PC-9 (cell line): Measurements from ENCODE around the gene GPR26. TPM values are rescaled to one million over a fixed set of nuclear protein-coding genes. Genes with fewer than 3 reads are reported as not detected.

Experiments used
- BruUV-seq: library from RNA; stranded (reverse); fragments of 400-500 nt; replicated peaks from 2 replicates; lab custom pipeline; 2021; lab: Mats Ljungman, UMichigan
- CTCF ChIA-PET: fragments of 300-600 bp; sonication (Branson Sonifier 250); formaldehyde crosslinking; loops from one replicate; lab custom pipeline; 2022; ENCODE audit warnings: antibody characterized with exemption; lab: Charles Lee
- POLR2A ChIA-PET: fragments of 300-600 bp; sonication (Branson Sonifier 250); formaldehyde crosslinking; loops from one replicate; lab custom pipeline; 2022; ENCODE audit warnings: antibody characterized with exemption; ENCODE audit not compliant: unreplicated experiment; lab: Charles Lee
- DNase-seq, 2 experiments: peaks; one replicate each; pipeline versions ENCODE4 v3.0.0 to v3.0.0-alpha.2; 2015 to 2022; ENCODE audit warnings: mixed read lengths in 1 of 2
- H2AFZ ChIP-seq: fragments of 200-600 bp; sonication (generic); 2 replicates; pipeline ENCODE4 v1.8.1; 2017; ENCODE audit warnings: antibody characterized with exemption
- H3F3A ChIP-seq: fragments of 200-600 bp; sonication (generic); 2 replicates; pipeline ENCODE4 v1.8.1; 2017; ENCODE audit warnings: antibody characterized with exemption, mild to moderate bottlenecking, low read depth; ENCODE audit not compliant: insufficient read depth
- H3K27ac ChIP-seq: fragments of 200-600 bp; sonication (generic); 2 replicates; pipeline ENCODE4 v1.6.1; 2016; ENCODE audit warnings: mixed run types
- H3K27me3 ChIP-seq: fragments of 200-600 bp; sonication (generic); 2 replicates; pipeline ENCODE4 v1.6.1; 2016; ENCODE audit warnings: low read depth, mixed run types; ENCODE audit not compliant: insufficient read depth
- H3K36me3 ChIP-seq: fragments of 200-600 bp; sonication (generic); 2 replicates; pipeline ENCODE4 v1.6.1; 2016; ENCODE audit warnings: low read depth, mixed run types
- H3K4me1 ChIP-seq: fragments of 200-600 bp; sonication (generic); replicated peaks from 2 replicates; pipeline ENCODE4 v1.6.1; 2016; ENCODE audit warnings: mixed run types; ENCODE audit not compliant: insufficient read depth
- H3K4me2 ChIP-seq: fragments of 200-600 bp; sonication (generic); 2 replicates; pipeline ENCODE4 v1.6.1; 2017; ENCODE audit warnings: mixed run types
- H3K4me3 ChIP-seq: fragments of 200-600 bp; sonication (generic); 2 replicates; pipeline ENCODE4 v1.6.1; 2016; ENCODE audit warnings: mixed run types
- H3K79me2 ChIP-seq: fragments of 200-600 bp; sonication (generic); 2 replicates; pipeline ENCODE4 v1.6.1; 2017; ENCODE audit warnings: low read depth, mixed run types
- H3K9me2 ChIP-seq: fragments of 200-600 bp; sonication (generic); 2 replicates; pipeline ENCODE4 v1.8.1; 2017; ENCODE audit warnings: mild to moderate bottlenecking; ENCODE audit not compliant: insufficient read depth
- H3K9me3 ChIP-seq: fragments of 200-600 bp; sonication (generic); 2 replicates; pipeline ENCODE4 v1.8.1; 2016; ENCODE audit warnings: low read depth; ENCODE audit not compliant: insufficient read depth
- H4K20me1 ChIP-seq: fragments of 200-600 bp; sonication (generic); 2 replicates; pipeline ENCODE4 v1.8.1; 2017; ENCODE audit not compliant: insufficient read depth
- EZH2 ChIP-seq: fragments of 200-600 bp; sonication (generic); IDR thresholded peaks from 2 replicates; pipeline ENCODE4 v1.8.0; 2017; ENCODE audit warnings: antibody characterized with exemption, low read depth
- intact Hi-C: fragments of 100-400 bp; cut with micrococcal nuclease; formaldehyde crosslinking; loops from one replicate; pipeline ENCODE4 v1.10.0; 2022; ENCODE audit not compliant: unreplicated experiment
- total RNA-seq: library from RNA; stranded (reverse); gene quantifications from 2 replicates; pipeline ENCODE4 v1.2.3, GENCODE V29; 2021
- TF ChIP-seq, protein P1 (sequence below): fragments of 200-600 bp; sonication (generic); conservative IDR thresholded peaks from 2 replicates; pipeline ENCODE4 v1.6.1; 2017; ENCODE audit warnings: mixed run types, antibody characterized with exemption, mild to moderate bottlenecking, moderate library complexity

Gene GPR26
- total RNA-seq, 1 experiment from 2014 or later: not detected

- Histone ChIP-seq H3K36me3 (no peaks in the 10 kb centered on the region), H3K79me2 (no peaks in the 10 kb centered on the region), H3K27me3 (peaks cover 11% of the 10 kb centered on the region; the same call in 1 of the 2 replicates), H4K20me1 (no peaks in the 10 kb centered on the region), H2AFZ (no peak overlapping the region), H3K4me3 (no peak overlapping the region), H3K4me2 (no peak overlapping the region), H3F3A (no peaks in the 10 kb centered on the region), H3K9me3 (no peaks in the 10 kb centered on the region), H3K4me1 (no peaks in the 10 kb centered on the region), H3K9me2 (no peaks in the 10 kb centered on the region), H3K27ac (no peak overlapping the region)
- no TSS peak for BruUV-seq
- intact Hi-C loops: no loop called here
- CTCF ChIA-PET: no interaction called here
- POLR2A ChIA-PET: no interaction called here
- TF ChIP-seq, protein P1, sequence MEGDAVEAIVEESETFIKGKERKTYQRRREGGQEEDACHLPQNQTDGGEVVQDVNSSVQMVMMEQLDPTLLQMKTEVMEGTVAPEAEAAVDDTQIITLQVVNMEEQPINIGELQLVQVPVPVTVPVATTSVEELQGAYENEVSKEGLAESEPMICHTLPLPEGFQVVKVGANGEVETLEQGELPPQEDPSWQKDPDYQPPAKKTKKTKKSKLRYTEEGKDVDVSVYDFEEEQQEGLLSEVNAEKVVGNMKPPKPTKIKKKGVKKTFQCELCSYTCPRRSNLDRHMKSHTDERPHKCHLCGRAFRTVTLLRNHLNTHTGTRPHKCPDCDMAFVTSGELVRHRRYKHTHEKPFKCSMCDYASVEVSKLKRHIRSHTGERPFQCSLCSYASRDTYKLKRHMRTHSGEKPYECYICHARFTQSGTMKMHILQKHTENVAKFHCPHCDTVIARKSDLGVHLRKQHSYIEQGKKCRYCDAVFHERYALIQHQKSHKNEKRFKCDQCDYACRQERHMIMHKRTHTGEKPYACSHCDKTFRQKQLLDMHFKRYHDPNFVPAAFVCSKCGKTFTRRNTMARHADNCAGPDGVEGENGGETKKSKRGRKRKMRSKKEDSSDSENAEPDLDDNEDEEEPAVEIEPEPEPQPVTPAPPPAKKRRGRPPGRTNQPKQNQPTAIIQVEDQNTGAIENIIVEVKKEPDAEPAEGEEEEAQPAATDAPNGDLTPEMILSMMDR: no peak
- no peak for TF ChIP-seq EZH2
- DNase-seq: no peak
Measured at GRCh38 chr10:123721441-123722049, 55.4 kb downstream of the GPR26 start.

- Histone ChIP-seq H3K4me3 (no peak overlapping the region), H3K4me2 (no peak overlapping the region), H3K4me1 (no peaks in the 10 kb centered on the region), H3F3A (no peaks in the 10 kb centered on the region), H2AFZ (no peak overlapping the region), H3K36me3 (no peaks in the 10 kb centered on the region), H3K79me2 (no peaks in the 10 kb centered on the region), H3K27me3 (peaks cover 11% of the 10 kb centered on the region; the same call in 1 of the 2 replicates), H3K27ac (no peak overlapping the region), H3K9me2 (no peaks in the 10 kb centered on the region), H3K9me3 (no peaks in the 10 kb centered on the region), H4K20me1 (no peaks in the 10 kb centered on the region)
- CTCF ChIA-PET: no interaction called here
- intact Hi-C loops: no loop called here
- POLR2A ChIA-PET: no interaction called here
- DNase-seq: no peak
- no TSS peak for BruUV-seq
- no peak for TF ChIP-seq EZH2
- TF ChIP-seq, protein P1: no peak
Measured at GRCh38 chr10:123722351-123722750, 56.2 kb downstream of the GPR26 start.

GRCh38 chr10:123724747-123725146 lies 58.6 kb downstream of the GPR26 start:
- BruUV-seq: no TSS peak
- TF ChIP-seq EZH2: no peak
- TF ChIP-seq, protein P1: no peak
- no peaks in the 10 kb centered on the region for H4K20me1 ChIP-seq
- no peak for DNase-seq
- H3K4me2 ChIP-seq: no peak overlapping the region
- H3K4me1 ChIP-seq: no peaks in the 10 kb centered on the region
- no peaks in the 10 kb centered on the region for H3K9me3 ChIP-seq
- H3K79me2 ChIP-seq: no peaks in the 10 kb centered on the region
- no peak overlapping the region for H3K27ac ChIP-seq
- H2AFZ ChIP-seq: no peak overlapping the region
- no peak overlapping the region for H3K4me3 ChIP-seq
- CTCF ChIA-PET: no interaction called here
- POLR2A ChIA-PET: no interaction called here
- no peaks in the 10 kb centered on the region for H3K36me3 ChIP-seq
- intact Hi-C loops: no loop called here
- no peaks in the 10 kb centered on the region for H3F3A ChIP-seq
- H3K27me3 ChIP-seq: peaks cover 11% of the 10 kb centered on the region; the same call in 1 of the 2 replicates
- H3K9me2 ChIP-seq: no peaks in the 10 kb centered on the region
